ENCODE measurements around the gene OST4.

Gene OST4

GRCh38 chr2:27050996-27051901 is 20.2 kb downstream of the OST4 start, which contains the start of gene AGBL5:
AGBL5 (plus strand) TSS chr2:27051668; CDS start chr2:27052959, 1,291 bp downstream.
- peak; percentile 91 for DNase-seq

DNA sequence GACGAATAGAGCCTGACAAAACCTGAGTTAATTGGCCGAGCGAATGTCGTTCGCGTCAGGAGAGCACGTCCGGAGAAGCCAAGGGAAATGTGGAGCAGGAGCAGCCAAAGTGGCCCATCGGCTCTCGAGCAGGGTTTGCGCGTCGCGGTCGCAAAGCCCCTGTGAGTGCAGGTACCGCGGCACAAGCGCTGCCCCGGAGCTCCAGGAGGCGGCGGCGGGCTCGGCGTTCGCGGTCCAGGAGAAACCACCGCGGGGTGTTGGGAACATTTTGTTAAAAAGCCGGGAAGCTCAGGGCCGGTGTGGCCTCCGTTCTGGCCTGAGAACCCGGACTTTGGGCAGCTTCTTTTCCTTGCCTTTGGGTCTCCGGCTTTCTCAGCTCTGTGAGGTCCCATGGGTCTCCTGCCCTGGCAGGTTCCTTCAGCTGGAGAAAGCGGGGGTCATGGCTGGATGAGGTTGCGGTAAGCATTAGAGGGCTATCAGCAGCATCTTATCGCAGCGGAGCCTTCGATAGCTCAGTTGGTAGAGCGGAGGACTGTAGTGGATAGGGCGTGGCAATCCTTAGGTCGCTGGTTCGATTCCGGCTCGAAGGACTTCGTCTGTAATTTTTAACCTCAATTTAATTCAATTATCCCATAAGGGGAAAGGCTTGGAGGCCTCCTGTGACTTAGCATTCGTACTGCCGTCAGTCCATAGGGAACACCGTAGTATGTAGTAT is 21.0 kb downstream of the OST4 start:
- peak; percentile 92 for DNase-seq

DNA sequence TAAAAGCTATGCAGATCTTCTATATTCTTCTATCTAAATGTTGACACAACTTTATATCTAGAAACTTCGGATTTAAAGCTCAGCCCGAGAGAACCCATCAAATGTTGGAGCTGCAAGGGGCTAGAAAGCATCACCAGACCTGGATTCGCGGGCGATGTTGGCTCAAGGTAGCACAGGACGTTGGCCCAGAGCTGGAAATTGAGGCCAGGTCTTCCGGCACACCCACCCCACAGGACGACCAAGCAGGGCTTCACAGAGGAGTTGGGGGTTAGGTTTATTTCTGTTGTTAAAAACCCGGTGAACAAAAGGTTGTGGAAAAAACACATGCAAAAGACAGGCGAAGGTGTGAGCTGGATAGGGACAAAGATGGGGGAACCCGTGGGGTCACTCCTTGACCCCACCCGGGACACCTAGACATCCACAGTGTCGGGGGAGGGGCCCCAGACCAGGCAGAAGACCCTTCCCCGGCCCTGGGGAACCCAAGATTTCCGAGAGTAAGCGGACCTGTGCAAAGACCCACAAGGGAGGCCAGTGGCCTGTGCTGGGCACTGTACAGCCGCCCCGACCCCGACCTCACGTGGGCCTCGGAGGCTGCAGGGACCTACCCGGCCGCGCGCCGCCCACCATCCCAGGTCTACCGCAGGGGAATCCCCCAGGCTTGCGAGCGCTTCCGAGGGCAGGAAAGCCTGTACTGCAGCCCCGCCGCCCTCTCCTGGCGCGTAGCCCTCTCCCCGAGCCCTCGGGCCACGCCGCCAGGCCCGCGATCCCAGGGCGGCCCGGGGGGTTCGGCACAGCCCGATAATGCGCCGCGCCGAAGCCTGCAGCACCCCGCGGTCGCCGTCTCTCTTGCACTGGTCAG is 21.8 kb downstream of the OST4 start:
- no peak for DNase-seq

DNA sequence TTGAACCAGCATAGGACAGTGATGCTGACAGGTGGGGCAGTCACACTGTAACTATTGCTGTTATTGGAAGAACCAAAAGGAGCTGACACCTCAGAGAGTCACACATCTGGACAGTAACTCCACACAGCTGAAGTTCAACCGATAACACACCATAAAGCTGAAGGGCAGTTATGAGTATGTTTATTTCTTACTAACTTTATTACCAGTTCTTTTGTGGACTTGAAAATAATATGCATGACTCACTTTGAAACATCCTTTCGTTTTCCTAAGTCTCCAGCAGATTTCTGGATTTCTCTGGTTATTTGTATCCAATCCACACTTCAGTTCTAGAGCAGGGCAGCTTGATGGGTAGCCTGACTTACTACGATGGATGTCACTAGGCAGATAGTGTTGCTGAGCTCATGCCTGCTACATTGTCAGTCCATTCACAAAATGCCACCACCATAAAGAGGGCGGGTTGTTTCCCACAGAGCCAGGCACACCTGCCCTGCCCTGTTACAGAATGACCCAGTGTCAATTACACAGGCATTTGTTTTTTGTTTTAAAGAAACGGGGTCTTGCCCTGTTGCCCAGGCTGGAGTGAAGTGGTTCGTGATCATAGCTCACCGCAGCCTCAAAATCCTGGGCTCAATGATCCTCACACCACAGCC is 28.3 kb downstream of the OST4 start:
- DNase-seq, result no peak

- DNase-seq, result peak; percentile 68
Measured at GRCh38 chr2:27042159-27042661, 29.2 kb downstream of the OST4 start.

DNA sequence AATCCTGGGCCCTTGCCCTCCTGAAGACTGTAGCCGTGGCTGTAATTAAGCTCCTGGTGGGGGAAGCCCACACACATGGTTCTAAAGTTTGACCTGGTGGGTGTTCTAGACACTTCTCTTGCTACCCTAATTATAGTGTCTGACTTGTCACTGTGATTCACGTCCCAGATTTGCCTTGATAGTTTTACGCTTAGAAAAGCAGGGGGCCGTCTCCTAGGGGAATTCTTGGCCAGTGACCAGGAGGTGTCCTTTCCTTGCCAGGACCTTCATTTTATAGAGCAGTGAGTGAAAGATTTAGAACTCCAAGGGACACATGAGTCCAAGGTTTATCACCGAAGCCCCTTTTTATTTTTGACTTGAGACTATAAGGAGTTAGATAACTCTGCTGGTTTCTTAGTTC is 29.7 kb downstream of the OST4 start:
- peak; percentile 80 for DNase-seq

DNA sequence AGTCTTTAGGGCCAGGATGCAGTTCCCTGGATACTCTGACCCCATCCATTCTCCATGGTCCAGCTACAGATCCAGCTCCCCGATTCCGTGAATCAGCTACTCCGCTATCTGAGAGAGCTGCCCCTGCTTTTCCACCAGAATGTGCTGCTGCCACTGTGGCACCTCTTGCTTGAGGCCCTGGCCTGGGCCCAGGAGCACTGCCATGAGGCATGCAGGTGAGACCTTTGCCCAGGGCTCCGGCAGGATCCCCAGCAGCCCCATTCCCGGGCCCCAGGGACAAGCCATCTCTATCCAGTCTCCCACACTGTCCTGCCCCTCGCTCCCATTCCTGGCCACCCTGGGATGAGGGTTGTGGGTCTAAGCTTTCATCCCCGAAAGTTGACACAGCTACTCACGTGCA is 31.2 kb downstream of the OST4 start:
- no peak for DNase-seq

DNA sequence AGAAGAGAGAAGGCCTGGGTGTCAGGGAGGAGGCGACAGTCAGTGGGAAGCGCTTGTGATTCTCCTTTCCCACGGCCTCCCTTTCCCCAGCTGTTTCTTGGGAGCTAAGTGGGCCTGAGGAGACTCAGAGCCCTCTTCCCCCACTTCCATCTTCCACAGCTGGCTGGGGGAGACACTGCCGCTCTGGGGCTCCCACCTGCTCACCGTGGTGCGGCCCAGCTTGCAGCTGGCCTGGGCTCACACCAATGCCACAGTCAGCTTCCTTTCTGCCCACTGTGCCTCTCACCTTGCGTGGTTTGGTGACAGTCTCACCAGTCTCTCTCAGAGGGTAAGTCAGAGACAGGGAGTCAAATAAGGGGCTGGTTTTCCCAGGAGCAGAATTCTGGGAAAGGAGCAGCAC is 31.6 kb downstream of the OST4 start:
- DNase-seq, result no peak

- no peak for DNase-seq
Measured at GRCh38 chr2:27039426-27039825, 32.0 kb downstream of the OST4 start.

- no peak for DNase-seq
Measured at GRCh38 chr2:27038631-27039339, 32.7 kb downstream of the OST4 start.

DNA sequence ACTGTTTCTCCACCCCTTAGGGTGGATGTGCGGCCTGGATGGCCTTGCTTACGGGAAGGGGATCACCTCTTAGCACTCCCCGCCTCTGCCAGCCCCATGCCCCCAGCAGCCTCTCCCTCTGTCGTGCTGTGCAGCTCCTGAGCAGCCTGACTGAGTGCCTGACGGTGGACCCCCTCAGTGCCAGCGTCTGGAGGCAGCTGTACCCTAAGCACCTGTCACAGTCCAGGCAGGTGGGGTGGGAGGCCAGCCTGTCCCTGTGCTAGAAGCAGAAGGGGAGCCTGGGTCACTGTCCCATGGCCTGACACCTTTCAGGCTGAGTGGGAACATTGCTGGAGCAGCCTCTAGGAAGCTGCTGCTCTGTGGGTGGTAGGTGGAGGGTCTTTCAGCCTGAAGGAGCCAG is 33.4 kb downstream of the OST4 start:
- no peak for DNase-seq

- DNase-seq, result no peak
Measured at GRCh38 chr2:27033253-27033852, 38.1 kb downstream of the OST4 start.

GRCh38 chr2:27032495-27033252 is 38.8 kb downstream of the OST4 start, which contains the start of gene TMEM214:
TMEM214 (plus strand) TSS chr2:27032965; CDS start chr2:27033016, 51 bp downstream.
- peak; percentile 93 for DNase-seq

GRCh38 chr2:27029051-27029450 is 42.4 kb downstream of the OST4 start:
- DNase-seq, result no peak

DNA sequence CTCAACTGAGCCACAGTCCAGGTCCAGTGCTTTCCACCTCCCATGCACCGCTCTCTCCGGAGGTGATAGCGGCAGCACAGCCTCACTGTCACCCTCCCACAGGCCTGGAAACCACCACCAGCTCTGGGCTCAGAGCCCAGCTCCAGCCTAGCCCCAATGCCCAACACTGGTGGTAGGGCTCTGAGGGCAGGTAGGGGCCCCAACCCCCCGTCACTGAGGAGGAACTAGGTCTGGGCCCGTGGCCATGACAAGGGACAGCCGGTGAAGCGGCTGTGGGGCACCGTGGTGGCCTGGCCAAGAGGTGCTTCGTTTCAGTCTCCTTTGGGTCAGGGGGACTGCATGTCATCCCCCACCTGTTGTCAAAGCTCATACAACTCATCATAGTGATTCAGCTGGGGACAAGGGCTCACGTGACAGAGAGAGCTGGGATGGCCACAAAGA is 44.2 kb downstream of the OST4 start:
- DNase-seq, result no peak

DNA sequence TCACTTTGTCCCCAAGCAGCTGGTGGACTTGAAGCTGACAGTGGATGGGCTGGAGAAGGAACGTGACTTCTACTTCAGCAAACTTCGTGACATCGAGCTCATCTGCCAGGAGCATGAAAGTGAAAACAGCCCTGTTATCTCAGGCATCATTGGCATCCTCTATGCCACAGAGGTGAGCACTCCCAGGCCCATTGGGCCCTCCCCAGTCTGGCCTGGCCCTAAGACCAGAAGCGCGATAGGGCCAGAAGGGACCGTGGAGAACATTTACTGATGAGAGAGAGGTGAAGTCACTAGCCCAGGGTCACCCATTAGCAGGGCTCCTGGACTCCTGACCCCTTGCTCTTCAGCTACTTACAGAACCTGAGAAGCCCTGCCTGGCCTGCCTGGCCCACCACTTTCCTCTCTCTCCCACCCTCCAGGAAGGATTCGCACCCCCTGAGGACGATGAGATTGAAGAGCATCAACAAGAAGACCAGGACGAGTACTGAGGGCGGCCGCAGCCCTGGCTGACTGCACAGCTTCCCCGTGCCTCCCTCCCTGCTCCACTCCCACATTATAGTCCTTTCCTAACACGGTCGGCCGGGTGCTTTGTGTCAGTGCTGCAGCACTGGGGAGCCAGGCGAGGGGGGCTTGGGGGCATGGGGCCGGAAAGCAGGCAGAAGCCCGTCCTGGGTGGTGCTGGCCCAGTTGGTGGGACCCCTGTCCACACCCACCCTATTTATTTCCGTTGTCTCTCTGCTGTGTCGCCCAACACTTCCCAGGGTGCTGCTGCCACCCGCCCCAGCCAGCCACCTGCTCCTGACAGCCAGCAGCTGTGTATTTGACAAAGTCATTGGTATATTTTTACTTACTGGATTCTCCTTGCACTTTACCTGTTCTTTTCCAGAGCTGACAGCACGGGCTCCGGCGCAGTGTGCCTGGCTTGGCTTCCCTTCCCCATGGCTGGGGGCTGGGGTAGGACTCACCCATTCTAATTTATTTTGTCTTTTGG is 45.3 kb downstream of the OST4 start:
- DNase-seq, result no peak

DNA sequence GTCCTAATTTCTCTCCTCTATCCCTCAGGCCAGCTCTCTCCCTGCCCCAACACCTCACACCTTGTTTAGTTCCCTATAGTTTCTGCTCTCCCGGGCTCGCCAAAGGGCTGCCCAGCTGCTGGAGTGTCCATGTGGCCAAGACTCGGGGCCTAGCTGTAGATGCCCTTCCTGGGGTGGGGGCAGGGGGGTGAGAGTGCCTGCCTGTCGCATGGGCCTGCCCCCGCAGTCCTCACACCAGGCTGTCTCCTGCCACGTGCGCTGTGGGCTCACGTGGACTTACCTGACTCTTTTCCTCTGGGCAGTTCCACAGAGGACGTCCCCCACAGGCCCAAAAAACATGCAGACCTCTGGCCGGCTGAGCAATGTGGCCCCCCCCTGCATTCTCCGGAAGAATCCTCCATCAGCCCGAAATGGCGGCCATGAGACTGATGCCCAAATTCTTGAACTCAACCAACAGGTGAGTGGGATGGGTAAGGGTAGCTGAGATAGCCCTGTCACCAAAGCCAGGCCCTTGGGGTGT is 46.1 kb downstream of the OST4 start:
- no peak for DNase-seq

- DNase-seq, result no peak
Measured at GRCh38 chr2:27024812-27025211, 46.6 kb downstream of the OST4 start.

- DNase-seq, result no peak
Measured at GRCh38 chr2:27024188-27024587, 47.3 kb downstream of the OST4 start.

Measured in NCI-H69 (cell line).